ENCODE data around the gene TPCN2.

- TF ChIP-seq CTCF (IDR thresholded peaks at IDR 0.05) (no peak), POLR2AphosphoS5 (IDR thresholded peaks at IDR 0.05) (no peak)
These were observed 130.2 kb downstream of the TPCN2 start for GRCh38 chr11:69178819-69179482.

All from upper lobe of left lung (tissue), 4 donors.